ENCODE results near the gene PAPOLG.

The PAPOLG gene

GRCh38 chr2:60756097-60757087 lies at the start of gene PAPOLG:
PAPOLG (plus strand) TSS chr2:60756268; CDS start chr2:60756479, 211 bp downstream.
- DNase-seq: peak; percentile 95

GRCh38 chr2:60707750-60708371 lies 48.2 kb upstream of the PAPOLG start:
- peak; percentile 46 for DNase-seq

GRCh38 chr2:60708630-60709320 lies 47.3 kb upstream of the PAPOLG start:
- DNase-seq: no peak

GRCh38 chr2:60710707-60711106 lies 45.4 kb upstream of the PAPOLG start:
- DNase-seq: no peak

GRCh38 chr2:60715561-60715960 lies 40.5 kb upstream of the PAPOLG start:
- no peak for DNase-seq

GRCh38 chr2:60717691-60718090 lies 38.4 kb upstream of the PAPOLG start:
- DNase-seq: no peak

GRCh38 chr2:60719331-60719730 lies 36.7 kb upstream of the PAPOLG start:
- no peak for DNase-seq

GRCh38 chr2:60725466-60725865 lies 30.6 kb upstream of the PAPOLG start:
- DNase-seq: no peak

GRCh38 chr2:60728855-60729254 lies 27.2 kb upstream of the PAPOLG start:
- no peak for DNase-seq

- no peak for DNase-seq
Measured at GRCh38 chr2:60735496-60736250, 20.4 kb upstream of the PAPOLG start.

GRCh38 chr2:60738679-60739078 lies 17.4 kb upstream of the PAPOLG start:
- DNase-seq: no peak

GRCh38 chr2:60739156-60739555 lies 16.9 kb upstream of the PAPOLG start:
- DNase-seq: no peak

- no peak for DNase-seq
Measured at GRCh38 chr2:60741576-60741975, 14.5 kb upstream of the PAPOLG start.

GRCh38 chr2:60742419-60742818 lies 13.6 kb upstream of the PAPOLG start:
- no peak for DNase-seq

- no peak for DNase-seq
Measured at GRCh38 chr2:60745330-60745729, 10.7 kb upstream of the PAPOLG start.

GRCh38 chr2:60745761-60746160 lies 10.3 kb upstream of the PAPOLG start:
- DNase-seq: peak; percentile 40

GRCh38 chr2:60746318-60746717 lies 9.8 kb upstream of the PAPOLG start:
- DNase-seq: no peak

GRCh38 chr2:60759654-60760053 lies 3.6 kb downstream of the PAPOLG start:
- DNase-seq: no peak

- DNase-seq: no peak
Measured at GRCh38 chr2:60764736-60765534, 8.9 kb downstream of the PAPOLG start.

- no peak for DNase-seq
Measured at GRCh38 chr2:60766283-60766682, 10.2 kb downstream of the PAPOLG start.

GRCh38 chr2:60771508-60771907 lies 15.4 kb downstream of the PAPOLG start:
- no peak for DNase-seq

All from KG1 (cell line).